ENCODE measurements around the gene CCDC9. TPM values are rescaled to one million over a fixed set of nuclear protein-coding genes. Genes with fewer than 3 reads are reported as not detected.

CCDC9 gene
- total RNA-seq, 1 donor from 2014 or later: 26.1 TPM

DNA sequence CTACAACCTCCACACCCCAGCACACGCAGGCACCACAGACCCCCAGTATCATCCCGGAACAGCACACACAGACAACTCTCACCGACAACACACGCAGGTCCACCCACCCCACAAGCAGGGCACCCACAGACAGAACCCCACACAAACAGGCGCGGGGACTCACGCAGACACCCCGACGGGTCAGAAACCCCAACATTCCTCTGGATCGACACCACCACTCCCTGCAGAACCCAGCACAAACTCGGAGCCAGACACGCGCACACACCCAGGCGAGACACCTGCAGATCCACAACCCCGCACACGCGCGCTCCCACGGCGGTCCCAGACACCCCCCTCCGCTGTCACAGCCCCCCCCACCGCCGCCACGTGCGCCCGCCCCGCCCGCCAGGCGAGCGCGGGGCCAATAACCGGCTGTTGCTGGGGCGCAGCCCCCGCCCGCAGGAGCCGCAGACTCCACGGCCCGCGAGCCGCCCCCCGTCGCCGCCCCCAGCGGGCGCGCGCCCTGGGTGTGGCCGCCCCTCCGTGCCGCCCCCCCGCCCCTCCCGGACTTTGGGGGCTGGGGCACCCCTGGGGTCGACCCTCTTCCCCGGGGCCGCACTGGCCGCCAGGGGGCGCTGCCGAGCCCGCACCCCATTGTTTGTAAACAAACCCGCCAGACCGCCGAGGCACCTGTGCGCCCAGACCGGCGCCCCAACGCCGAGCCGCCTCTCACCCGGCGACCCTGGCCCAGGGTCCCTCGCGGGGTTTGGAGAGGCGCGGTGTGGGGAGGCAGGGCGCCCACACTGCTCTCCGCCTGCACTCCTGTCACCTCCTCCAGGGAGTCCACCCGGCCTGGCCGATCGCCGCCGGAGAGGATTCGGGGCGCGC, 26.0 kb upstream of the CCDC9 start:
- H3K9me3 Mint-ChIP-seq: no peaks in the 10 kb centered on the region
- no peak overlapping the region for H3K27ac Mint-ChIP-seq (ENCODE audit: unreplicated experiment)
- no peaks in the 10 kb centered on the region for H3K36me3 Mint-ChIP-seq (ENCODE audit: low read depth)
- peak; percentile 95 for TF ChIP-seq CTCF (conservative IDR thresholded peaks at IDR 0.05)
- peak; percentile 67 for DNase-seq (ENCODE audit: low read depth, low spot score)
- peaks cover 32% of the 10 kb centered on the region for H3K4me1 Mint-ChIP-seq
- H3K27me3 Mint-ChIP-seq (ENCODE audit: low read depth): peaks cover 13% of the 10 kb centered on the region
- H3K4me3 Mint-ChIP-seq: peak overlapping the region; percentile 11

DNA sequence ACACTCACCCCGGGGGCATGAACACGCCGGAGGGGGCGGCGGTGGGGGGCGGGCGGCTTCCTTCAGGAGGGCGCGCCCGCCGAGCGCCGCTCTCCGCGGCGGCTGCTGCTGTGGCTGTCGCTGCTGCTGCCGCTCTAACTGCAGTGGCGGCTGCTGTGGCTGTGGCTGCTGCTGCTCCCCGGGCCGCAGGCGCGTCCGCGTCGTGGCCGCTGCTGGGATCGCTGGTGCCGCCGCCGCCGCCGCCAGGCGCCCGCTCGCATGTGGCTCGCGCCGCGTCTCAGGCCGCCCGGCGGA, 25.5 kb upstream of the CCDC9 start, which contains the start of gene BBC3:
Gene BBC3, minus strand, starts transcription at position 279 of the 294 bp plus-strand sequence. CDS start 2,768 bp downstream, outside the sequence.
- Mint-ChIP-seq H3K36me3 (ENCODE audit: low read depth) (no peaks in the 10 kb centered on the region), H3K9me3 (no peaks in the 10 kb centered on the region), H3K27ac (ENCODE audit: unreplicated experiment) (peak within 1 kb of the TSS; percentile 57), H3K27me3 (ENCODE audit: low read depth) (peaks cover 9% of the 10 kb centered on the region), H3K4me1 (peaks cover 26% of the 10 kb centered on the region), H3K4me3 (peak within 1 kb of the TSS; percentile 83)
- TF ChIP-seq CTCF (conservative IDR thresholded peaks at IDR 0.05): no peak
- DNase-seq (ENCODE audit: low read depth, low spot score): no peak

DNA sequence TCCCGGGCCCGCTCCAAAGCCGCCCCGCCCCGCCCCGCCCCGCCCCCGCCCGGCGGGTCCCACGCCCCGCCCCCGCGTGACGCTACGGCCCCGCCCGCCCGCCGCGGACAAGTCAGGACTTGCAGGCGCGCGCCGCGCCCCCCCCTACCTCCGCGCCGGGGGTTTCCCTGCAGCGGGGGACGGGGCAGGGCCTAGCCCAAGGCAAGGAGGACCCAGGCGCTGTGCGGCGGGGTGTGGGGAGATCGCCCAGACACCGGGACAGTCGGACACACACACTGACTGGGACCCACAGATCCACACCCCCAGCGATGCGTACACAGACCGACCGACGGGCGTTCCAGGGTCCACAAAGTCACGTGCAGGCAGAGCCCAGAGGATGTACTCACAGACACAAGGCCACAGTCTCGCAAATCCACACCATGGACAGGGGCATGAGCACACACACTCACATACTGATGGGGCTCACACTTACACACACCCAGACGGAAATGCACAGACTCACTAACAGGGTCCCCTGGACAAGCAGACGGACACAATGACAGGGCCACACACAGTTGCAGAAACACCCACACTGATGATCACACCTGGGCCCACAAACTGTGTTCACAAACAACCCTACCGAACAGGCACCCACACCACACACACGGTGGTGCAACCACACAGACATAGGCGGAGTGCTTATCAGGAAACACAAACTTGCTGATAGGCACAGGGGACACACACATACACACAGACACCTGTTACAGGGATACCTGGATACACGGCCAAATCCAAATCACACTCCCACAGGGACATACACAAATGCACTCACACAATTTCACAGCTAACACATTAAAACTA, 24.9 kb upstream of the CCDC9 start:
- no peak for TF ChIP-seq CTCF (conservative IDR thresholded peaks at IDR 0.05)

DNA sequence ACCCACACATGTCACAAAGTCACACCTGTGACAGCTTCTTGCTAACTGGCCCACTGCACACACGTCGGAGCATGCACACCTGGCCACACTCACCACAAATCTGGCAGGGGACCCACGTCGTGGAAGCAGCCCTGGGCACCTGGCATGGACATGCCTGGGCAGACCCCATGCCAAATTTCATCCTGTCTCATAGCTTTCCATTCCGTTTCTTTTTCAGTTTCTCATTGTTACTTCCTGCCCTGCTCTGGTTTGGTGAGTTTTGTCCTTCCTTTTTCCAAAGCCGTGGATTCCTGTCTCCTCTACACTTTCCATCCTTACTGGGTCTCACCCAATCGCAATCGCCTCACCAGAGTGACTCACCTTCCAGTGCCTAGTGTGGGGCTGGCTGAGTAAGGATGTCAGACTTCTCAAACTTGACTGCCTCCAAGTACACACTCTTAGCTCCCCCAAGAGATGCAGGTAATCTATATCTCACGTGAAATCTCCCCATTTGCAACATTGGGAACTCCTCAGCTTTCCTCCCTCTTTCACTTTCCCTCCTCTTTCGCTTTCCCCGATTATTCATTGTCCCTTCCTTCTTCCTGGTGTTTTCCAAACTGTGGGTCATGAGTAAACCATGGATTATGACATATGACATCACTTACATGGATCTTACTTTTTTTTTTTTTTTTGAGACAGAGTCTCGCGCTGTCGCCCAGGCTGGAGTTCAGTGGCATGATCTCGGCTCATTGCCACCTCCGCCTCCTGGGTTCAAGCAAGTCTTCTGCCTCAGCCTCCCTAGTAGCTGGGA, 23.7 kb upstream of the CCDC9 start:
- Mint-ChIP-seq H3K4me3 (peak overlapping the region; percentile 83), H3K36me3 (ENCODE audit: low read depth) (no peaks in the 10 kb centered on the region), H3K9me3 (no peaks in the 10 kb centered on the region), H3K27me3 (ENCODE audit: low read depth) (peaks cover 6% of the 10 kb centered on the region), H3K27ac (ENCODE audit: unreplicated experiment) (no peak overlapping the region), H3K4me1 (peaks cover 18% of the 10 kb centered on the region)
- no peak for TF ChIP-seq CTCF (conservative IDR thresholded peaks at IDR 0.05)
- no peak for DNase-seq (ENCODE audit: low read depth, low spot score)

More for the DNA sequence above, 24.9 kb upstream of the CCDC9 start:
- Mint-ChIP-seq H3K27ac (ENCODE audit: unreplicated experiment) (peak overlapping the region; percentile 57), H3K27me3 (ENCODE audit: low read depth) (peaks cover 9% of the 10 kb centered on the region), H3K36me3 (ENCODE audit: low read depth) (no peaks in the 10 kb centered on the region), H3K4me3 (peak overlapping the region; percentile 83), H3K9me3 (no peaks in the 10 kb centered on the region), H3K4me1 (peaks cover 26% of the 10 kb centered on the region)
- DNase-seq (ENCODE audit: low read depth, low spot score): peak; percentile 67

DNA sequence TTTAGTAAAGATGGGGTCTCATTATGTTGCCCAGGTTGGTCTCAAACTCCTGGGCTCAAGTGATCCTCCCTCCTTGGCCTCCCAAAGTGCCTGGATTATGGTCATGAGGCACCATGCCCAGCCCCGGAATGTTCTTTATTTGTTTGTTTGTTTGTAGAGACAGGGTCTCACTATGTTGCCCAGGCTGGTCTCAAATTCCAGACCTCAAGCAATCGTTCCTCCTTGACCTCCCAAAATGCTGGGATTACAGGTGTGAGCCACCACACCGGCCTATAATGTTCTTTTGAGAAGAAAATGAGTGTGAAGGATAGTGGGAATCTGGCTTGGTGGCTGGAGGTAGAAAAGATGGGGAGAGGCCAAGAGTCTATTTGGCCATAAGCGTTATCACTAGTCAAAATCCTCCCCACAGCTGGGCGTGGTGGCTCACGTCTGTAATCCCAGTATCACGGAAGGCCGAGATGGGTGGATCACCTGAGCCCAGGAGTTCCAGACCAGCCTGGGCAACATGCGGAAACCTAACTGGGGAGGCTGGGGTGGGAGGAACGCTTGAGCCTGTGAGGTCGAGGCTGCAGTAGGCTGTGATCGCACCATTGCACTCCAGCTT, 20.2 kb upstream of the CCDC9 start:
- no peaks in the 10 kb centered on the region for H3K9me3 Mint-ChIP-seq
- peak overlapping the region; percentile 72 for H3K4me3 Mint-ChIP-seq
- H3K4me1 Mint-ChIP-seq: peaks cover 25% of the 10 kb centered on the region
- H3K27ac Mint-ChIP-seq (ENCODE audit: unreplicated experiment): no peak overlapping the region
- no peak for TF ChIP-seq CTCF (conservative IDR thresholded peaks at IDR 0.05)
- H3K27me3 Mint-ChIP-seq (ENCODE audit: low read depth): peaks cover 20% of the 10 kb centered on the region
- no peak for DNase-seq (ENCODE audit: low read depth, low spot score)
- no peaks in the 10 kb centered on the region for H3K36me3 Mint-ChIP-seq (ENCODE audit: low read depth)

All from neural crest cell (in vitro differentiated cells).